ENCODE results near the gene CDH13. TPM values are rescaled to one million over a fixed set of nuclear protein-coding genes. Genes with fewer than 3 reads are reported as not detected.
"Not testable (repeated sequence)": the region's sequence is repeated elsewhere in the genome, so short reads cannot be mapped to it uniquely, and the experiment has no call there.

Gene CDH13
- total RNA-seq, 1 donor from 2014 or later = 28.9 TPM

- DNase-seq = no peak
Measured at GRCh38 chr16:82892324-82892723, 265.6 kb downstream of the CDH13 start.

- DNase-seq = no peak
Measured at GRCh38 chr16:82895843-82896242, 269.1 kb downstream of the CDH13 start.

DNA sequence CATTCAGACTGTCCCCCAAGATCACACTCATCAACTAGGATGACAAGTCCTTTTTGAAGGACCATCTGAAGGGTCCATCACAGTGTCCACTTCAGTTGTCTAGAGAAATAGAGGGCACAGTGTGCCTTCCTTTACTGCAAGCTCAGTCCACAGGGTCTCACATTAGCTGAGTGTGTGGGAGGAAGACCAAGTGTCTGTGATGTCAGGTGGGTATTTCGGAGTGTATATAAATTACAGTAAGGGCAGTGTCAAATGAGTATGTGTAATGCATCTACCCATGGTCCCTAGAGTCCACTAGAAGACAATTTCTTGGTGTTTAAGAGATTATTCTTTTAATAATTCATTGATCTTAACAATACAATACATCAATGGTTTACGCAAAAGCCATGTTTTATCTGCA is 272.2 kb downstream of the CDH13 start:
- no peak for DNase-seq

DNA sequence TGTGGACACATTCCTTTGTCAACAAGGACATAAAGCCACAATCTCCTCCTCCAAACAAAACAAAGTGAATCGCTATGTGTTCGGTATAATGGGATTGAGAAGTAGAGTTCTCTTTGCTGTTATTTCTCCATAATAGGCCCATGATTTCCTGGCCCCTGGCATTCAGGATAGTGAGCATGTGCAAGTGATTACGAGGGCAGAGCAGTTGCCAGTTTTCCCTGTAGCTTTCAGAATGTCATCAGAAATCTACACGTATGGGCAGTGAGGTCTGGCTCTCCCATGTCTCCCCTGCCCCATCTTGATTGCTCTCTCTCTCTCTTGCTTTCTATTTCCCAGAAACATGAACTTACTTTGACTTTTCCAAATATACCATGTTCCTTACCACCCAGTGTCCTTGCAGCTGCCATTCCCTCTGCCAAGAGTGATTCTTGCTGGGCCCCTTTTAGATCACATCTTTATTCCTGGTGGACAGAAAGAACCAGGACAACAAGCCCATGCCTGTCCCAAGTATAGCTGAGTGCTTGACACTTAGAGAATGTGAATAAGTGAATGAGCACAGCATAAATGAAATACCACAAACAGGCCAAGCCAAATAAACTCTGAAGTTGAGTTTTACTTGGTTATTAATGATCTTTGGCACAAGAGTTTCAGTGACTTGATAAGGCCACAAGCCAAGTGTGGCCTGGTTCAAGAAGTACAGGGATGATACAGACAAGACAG is 273.1 kb downstream of the CDH13 start:
- DNase-seq = no peak

DNA sequence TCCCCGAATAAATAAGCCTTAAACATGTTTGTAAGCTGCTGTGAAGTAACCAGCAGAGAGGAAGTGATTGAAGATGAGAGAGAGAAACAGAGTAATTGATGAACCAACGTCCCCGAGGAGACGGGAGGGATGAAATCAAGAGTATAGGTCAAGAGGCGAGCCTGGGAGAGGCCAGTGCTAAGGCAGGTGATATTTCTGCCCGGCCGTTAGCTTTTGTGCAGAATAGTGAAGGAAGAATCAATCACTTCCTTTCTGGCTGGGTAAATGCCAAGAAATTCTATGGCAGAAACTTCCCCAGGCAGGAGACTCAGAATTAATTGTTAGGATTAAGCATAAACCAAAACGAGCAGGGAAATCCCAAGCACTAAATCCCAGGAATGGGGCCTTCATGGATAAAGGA is 273.8 kb downstream of the CDH13 start:
- peak; percentile 1 for DNase-seq

DNA sequence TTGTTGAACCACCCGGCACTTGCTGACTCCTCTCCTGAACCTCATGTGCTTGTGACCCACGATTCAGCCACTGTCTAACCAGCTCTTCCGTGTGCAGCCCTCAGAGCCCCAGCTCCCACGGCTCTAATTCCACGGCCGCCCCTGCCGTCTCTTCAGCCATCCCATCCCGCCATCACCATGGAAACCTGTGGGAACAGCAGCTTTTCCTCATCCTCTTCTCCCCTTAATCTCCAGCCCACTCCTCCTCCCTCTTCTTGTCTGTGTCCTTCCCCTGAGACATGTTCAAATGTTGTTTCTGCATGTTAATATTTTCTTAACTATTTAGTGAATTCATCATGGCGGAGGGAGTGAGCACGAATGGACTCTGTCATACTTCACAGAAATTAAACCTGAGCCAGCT is 285.2 kb downstream of the CDH13 start:
- DNase-seq = no peak

DNA sequence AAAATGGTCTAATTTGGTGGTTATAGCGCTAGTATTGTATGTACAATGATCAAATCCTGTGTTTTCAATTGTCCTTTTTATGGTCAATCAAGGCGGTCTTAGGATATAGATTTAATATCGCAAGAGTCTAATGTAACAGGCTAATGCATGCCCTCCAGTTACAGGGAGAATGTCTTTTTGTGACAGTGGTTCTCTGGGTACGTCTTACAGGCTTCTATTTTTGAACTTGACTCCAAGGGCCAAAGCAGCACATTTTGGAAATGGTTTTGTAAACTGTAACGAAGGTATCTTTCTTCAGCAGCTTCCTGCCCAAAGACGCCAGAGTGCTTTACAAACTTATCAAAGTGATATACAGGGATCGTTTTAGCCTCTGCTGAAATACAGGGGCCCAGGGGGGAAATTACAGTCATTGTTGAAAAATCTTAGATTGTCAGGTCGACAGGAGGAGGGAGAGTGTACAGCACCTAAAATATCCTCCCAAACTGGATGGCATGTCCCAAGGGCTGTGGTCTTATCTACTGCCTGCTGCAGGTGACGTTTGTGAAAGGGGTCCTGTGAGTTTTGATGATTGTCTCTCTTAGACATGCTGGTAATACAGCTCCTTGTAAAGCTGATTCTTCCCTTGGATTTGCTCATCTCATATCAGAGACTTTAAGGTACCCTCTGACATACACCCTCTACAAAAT is 288.5 kb downstream of the CDH13 start:
- DNase-seq = no peak

DNA sequence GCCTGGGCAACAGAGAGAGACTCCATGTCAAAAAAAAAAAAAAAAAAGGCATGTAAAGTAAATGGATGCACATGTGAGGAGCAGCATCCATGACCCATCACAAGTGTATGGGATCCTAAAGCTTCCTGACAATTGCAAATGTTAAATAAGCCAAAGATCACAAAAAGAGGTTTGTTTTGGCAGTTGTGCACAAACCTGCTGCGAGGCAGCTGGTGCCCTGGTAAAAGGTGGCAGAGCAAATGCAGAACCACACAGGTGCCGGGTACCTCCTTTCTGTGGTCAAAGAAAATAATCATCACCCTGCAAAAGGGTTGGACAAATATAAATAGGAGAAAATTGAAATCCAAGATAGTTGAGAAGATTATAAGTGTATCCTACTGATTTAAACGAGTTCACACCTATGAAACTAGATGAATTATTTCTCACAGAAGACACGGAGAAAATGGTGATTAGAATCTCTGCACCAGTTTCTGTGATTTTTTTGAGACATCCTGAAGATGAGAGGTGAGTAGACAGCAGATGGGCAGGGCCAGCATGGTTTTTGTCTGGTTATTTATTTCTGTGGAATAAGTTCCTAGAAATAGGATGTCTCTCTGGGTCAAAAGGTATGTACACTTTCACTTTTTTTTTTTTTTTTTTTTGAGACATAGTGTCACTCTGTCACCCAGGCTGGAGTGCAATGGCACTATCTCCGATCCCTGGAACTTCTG is 291.3 kb downstream of the CDH13 start:
- no peak for DNase-seq

GRCh38 chr16:82924075-82924854 is 297.5 kb downstream of the CDH13 start:
- no peak for DNase-seq

DNA sequence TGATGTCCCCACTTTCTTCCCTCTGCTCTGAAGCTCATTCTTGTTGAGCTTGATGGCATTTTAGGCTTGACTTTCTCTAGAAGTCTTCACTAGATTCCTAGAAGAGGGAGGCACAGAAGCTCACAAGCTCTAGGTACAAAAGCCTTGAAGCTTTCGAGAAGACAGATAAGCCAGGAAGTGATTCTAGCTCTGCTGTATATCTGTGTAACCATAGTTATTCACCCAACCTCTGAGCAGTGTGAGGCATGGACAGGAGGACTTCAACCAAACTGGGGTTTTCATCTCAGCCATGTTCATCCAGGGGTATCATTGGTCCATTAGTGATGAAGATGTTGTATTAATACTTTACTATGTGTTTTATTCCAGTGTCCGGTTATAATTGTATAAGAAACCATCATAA is 299.7 kb downstream of the CDH13 start:
- DNase-seq = no peak

DNA sequence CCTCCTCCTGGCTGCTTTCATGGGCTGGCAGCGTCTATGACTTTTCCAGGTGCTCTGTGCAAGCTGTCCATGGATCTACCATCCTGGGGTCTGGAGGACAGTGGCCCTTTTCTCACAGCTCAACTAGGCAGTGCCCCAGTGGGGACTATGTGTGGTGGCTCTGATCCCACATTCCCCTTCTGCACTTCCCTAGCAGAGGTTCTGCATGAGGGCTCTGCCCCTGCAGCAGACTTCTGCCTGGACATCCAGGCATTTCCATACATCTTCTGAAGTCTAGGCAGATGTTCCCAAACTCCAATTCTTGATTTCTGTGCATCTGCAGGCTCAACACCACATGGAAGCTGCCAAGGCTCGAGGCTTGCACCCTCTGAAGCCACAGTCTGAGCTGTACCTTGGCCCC is 307.2 kb downstream of the CDH13 start:
- not testable (repeated sequence) for DNase-seq

- DNase-seq = no peak
Measured at GRCh38 chr16:82935766-82936165, 309.0 kb downstream of the CDH13 start.

- no peak for DNase-seq
Measured at GRCh38 chr16:82936941-82937551, 310.3 kb downstream of the CDH13 start.

DNA sequence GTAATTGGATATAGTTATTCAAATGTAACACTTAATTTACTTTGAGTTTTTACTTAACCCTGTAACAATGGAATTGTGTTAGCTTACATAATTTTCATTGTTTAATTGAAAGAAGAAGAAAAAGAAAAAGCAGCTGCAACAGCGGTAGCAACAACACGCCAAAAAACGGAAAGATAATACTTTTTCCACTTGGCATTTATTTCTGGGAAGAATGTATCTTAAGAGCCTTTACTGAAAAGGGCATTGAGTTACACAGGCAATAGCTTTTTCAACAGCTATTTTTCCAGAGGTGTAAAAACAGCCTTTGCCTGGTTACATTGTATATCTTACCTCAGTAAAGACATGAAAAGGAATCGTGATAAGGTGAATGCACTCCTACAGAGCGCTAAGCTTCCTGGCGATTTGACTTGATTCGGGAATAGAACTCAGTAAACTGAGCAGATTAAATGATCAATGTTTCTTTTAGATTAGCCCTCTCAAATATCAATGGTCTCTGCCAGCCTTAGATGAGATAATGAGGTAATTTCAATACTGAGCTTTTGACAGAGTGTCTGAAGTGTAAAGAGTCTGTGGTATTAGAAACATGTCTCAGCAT is 311.3 kb downstream of the CDH13 start:
- DNase-seq = no peak

- DNase-seq = no peak
Measured at GRCh38 chr16:82943371-82943770, 316.6 kb downstream of the CDH13 start.

DNA sequence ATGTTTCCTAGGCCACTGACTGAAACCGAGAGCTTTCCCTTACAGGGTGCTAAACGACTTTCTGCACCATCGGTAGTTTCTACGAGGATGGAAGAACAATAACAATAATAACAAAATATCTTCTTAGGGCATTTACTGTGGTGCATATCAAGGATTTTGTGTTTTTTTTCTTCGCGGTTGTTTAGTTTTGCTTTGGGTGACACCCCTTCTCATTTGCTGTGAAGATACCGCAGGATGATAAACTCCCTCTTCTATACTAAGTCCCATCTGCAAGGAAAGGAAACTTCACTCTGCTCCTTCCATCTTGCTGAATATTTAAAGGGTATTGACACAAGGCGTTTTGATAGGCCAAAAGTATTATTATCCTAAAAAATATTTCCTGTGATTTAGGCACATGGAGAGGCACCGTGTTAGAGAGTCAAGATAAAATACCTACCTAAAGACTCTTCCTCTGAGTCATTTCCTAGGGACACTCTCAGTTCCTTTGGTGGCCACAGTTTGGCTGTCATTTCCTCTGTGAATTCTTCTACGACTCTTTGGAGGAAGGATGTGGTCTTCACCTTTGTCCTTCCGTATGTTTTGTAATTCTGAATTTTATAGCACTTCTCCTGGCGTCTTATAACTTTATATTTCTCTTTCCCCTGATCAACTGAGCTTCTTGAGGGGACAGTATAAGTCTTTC is 318.8 kb downstream of the CDH13 start:
- no peak for DNase-seq

DNA sequence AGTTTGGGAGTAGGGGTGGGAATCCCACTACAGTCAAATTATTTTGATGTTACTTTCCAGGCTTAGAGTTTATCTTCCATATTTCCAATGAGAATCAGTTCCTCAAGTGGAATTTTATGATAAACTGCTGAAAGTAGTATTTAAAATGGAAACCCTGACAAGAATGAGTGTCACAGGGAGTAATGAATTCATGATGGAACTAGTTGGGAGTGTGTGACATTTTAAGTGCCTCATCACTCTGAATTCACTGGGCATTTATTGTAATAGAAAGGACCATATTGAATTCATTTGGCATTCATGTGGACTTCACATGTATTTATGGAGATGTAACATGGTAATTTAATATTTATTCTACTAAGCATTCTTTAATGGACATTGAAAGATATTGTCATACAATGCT is 320.9 kb downstream of the CDH13 start:
- DNase-seq = no peak

GRCh38 chr16:82949016-82949415 is 322.2 kb downstream of the CDH13 start:
- DNase-seq = no peak

DNA sequence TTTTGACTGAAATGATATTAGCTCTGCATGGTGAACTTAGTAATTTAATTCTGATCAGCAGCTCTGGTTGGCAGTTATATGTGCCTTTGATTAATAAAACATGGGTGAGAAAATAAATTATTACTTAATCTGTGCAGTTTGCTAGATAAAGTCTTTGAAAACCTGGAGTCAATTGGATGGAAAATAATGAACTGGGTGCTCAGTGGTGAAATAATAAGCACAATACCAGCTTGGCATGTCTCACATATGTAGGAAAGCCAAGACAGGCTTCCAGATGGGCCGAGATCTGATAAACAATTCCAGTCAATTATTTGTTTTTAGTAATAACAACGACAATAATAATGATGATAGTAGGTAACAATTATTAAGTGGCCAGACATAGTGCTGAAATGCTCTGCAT is 326.7 kb downstream of the CDH13 start:
- no peak for DNase-seq

GRCh38 chr16:82954224-82954929 is 327.6 kb downstream of the CDH13 start:
- DNase-seq = no peak

All from skin of body (tissue), 2 donors.